ENCODE measurements around the gene ZDHHC14.
"Not testable (repeated sequence)": the region's sequence is repeated elsewhere in the genome, so short reads cannot be mapped to it uniquely, and the experiment has no call there.

ZDHHC14 gene

DNA sequence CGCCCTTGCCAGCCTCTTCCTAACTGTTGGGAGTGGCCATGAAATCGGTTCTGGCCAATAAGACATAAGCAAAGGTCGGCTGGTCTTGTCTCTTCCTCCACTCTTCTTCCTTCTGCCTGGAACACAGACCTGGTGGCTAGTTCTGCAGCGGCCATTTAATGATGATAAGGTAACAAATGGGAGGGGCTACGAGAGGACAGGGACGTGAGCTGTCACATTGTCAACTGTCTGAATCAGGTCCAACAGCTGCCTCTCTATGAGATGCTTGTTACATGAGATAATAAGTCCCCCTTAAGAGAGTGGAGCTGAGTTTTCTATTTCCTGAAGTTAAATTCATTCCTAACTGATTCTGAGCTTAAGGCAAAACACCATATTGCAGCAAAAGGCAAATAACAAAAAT lies 45.2 kb upstream of the ZDHHC14 start:
- Histone ChIP-seq H3K18ac (ENCODE audit: low read length) (no peak overlapping the region), H3K9ac (ENCODE audit: low read depth, low read length, poor library complexity) (no peak overlapping the region), H4K91ac (ENCODE audit: low read depth, low read length, poor library complexity) (no peak overlapping the region), H3K4ac (ENCODE audit: low read length) (no peak overlapping the region), H2BK120ac (ENCODE audit: low read depth, low read length) (no peak overlapping the region), H3K27ac (replicated peaks; ENCODE audit: low read length) (no peak overlapping the region), H3K4me2 (ENCODE audit: insufficient read depth, low read length, poor library complexity, severe bottlenecking) (no peak overlapping the region), H4K8ac (ENCODE audit: low read depth, low read length) (no peak overlapping the region), H3K4me1 (ENCODE audit: control insufficient read depth in 2 of 2, insufficient read depth in 1 of 2, low read depth in 1 of 2, low read length in 2 of 2) (peaks cover 0 to 4% of the 10 kb centered on the region in 2 donors), H2AFZ (ENCODE audit: low read length) (no peak overlapping the region), H2BK15ac (ENCODE audit: low read length) (no peak overlapping the region), H3K14ac (ENCODE audit: low read length) (no peak overlapping the region), H2BK12ac (ENCODE audit: low read length) (no peak overlapping the region), H3K36me3 (replicated peaks in 1 of 2; ENCODE audit: control insufficient read depth in 2 of 2, insufficient read depth in 2 of 2, low read length in 2 of 2) (no peaks in the 10 kb centered on the region), H3K23ac (ENCODE audit: low read depth, low read length, poor library complexity) (no peak overlapping the region), H3K79me1 (ENCODE audit: low read depth, low read length) (no peaks in the 10 kb centered on the region), H3K4me3 (ENCODE audit: low read length in 2 of 2) (no peak overlapping the region), H2AK5ac (ENCODE audit: low read depth, low read length) (no peak overlapping the region), H3K27me3 (ENCODE audit: control insufficient read depth in 3 of 3, insufficient read depth in 3 of 3, low read depth in 1 of 3, low read length in 3 of 3) (no peaks in the 10 kb centered on the region), H3K9me3 (replicated peaks in 1 of 2; ENCODE audit: control insufficient read depth in 2 of 2, insufficient read depth in 1 of 2, low read depth in 1 of 2, low read length in 2 of 2) (no peaks in the 10 kb centered on the region), H2BK5ac (ENCODE audit: low read length) (no peak overlapping the region)
- no peak for DNase-seq (ENCODE audit: low spot score)
- WGBS, 2 donors (ENCODE audit: extremely low coverage in 2 of 2, insufficient read length in 2 of 2, insufficient replicate concordance in 1 of 2), result no CpG with 5 or more reads among the region's 6 CpGs

DNA sequence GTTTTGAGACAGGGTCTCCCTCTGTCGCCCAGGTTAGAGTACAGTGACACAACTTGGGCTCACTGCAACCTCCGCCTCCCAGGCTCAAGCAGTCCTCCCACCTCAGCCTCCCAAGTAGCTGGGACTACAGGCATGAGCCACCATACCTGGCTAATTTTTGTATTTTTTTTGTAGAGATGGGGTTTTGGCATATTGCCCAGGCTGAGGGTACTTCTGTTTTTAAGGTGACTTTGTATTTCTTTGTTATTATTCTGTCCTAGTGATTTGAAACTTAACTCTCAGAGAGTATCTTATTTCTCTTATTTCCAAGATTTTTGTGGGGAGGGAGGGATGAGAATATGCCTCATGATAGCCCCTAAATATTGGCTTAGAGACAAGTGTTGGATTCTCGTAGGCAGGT lies 43.7 kb upstream of the ZDHHC14 start:
- H3K4me1 ChIP-seq (ENCODE audit: control insufficient read depth in 2 of 2, insufficient read depth in 1 of 2, low read depth in 1 of 2, low read length in 2 of 2); H3K36me3 ChIP-seq (replicated peaks in 1 of 2; ENCODE audit: control insufficient read depth in 2 of 2, insufficient read depth in 2 of 2, low read length in 2 of 2); H3K18ac ChIP-seq (ENCODE audit: low read length); H2BK15ac ChIP-seq (ENCODE audit: low read length); H2BK120ac ChIP-seq (ENCODE audit: low read depth, low read length); H3K27me3 ChIP-seq (ENCODE audit: control insufficient read depth in 3 of 3, insufficient read depth in 3 of 3, low read depth in 1 of 3, low read length in 3 of 3); H2BK5ac ChIP-seq (ENCODE audit: low read length); H2AK5ac ChIP-seq (ENCODE audit: low read depth, low read length); H3K27ac ChIP-seq (replicated peaks; ENCODE audit: low read length); H3K4ac ChIP-seq (ENCODE audit: low read length); H4K8ac ChIP-seq (ENCODE audit: low read depth, low read length); H4K91ac ChIP-seq (ENCODE audit: low read depth, low read length, poor library complexity); DNase-seq (ENCODE audit: low spot score); H2BK12ac ChIP-seq (ENCODE audit: low read length); H3K9ac ChIP-seq (ENCODE audit: low read depth, low read length, poor library complexity); H3K14ac ChIP-seq (ENCODE audit: low read length); H3K4me2 ChIP-seq (ENCODE audit: insufficient read depth, low read length, poor library complexity, severe bottlenecking); H3K4me3 ChIP-seq (ENCODE audit: low read length in 2 of 2); H3K23ac ChIP-seq (ENCODE audit: low read depth, low read length, poor library complexity); H3K79me1 ChIP-seq (ENCODE audit: low read depth, low read length); H3K9me3 ChIP-seq (replicated peaks in 1 of 2; ENCODE audit: control insufficient read depth in 2 of 2, insufficient read depth in 1 of 2, low read depth in 1 of 2, low read length in 2 of 2); H2AFZ ChIP-seq (ENCODE audit: low read length): not testable (repeated sequence)
- WGBS, 2 donors (ENCODE audit: extremely low coverage in 2 of 2, insufficient read length in 2 of 2, insufficient replicate concordance in 1 of 2), result no CpG with 5 or more reads among the region's 3 CpGs

DNA sequence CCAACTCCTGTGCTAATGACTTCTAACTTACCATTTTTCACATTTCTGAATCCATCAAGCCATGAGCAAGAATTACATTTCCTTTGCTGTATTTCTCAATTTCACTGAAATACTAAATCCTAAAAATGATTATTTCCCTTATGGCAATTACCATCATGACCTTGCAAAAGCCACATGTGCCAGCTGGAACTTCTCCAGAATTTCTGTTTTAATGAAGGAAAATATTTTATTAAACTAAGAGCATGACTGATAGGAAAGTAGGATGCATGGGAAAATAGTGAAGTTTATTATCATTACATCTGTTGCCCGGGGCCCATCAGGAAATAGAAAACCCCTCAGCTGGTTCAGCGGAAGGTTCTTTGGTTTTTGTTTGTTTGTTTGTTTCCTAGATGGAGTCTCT lies 43.2 kb upstream of the ZDHHC14 start:
- no peak overlapping the region for H2BK120ac ChIP-seq (ENCODE audit: low read depth, low read length)
- no CpG with 5 or more reads among the region's 2 CpGs for WGBS, 2 donors (ENCODE audit: extremely low coverage in 2 of 2, insufficient read length in 2 of 2, insufficient replicate concordance in 1 of 2)
- no peak for DNase-seq (ENCODE audit: low spot score)

DNA sequence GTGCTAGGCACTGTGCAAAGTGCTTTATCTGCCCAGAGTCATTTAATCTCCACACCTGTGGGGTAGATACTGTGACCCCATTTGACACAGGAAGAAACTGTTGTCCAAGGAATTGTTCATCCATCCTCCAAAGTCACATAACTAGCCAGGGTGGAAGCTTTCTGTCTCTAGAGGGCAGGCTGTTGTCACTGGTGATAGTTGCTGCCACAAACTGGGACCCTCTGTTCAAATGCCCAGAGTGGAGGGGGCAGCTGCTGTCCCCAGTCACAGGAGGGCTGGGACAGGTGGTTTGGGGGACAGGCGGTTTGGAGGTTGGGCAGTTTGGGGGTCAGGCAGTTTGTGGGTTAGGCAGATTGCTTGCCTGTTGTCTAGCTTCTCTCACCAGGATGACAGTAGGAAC lies 41.6 kb upstream of the ZDHHC14 start:
- no CpG with 5 or more reads among the region's 1 CpG for WGBS, 2 donors (ENCODE audit: extremely low coverage in 2 of 2, insufficient read length in 2 of 2, insufficient replicate concordance in 1 of 2)

More for the DNA sequence above, 43.2 kb upstream of the ZDHHC14 start:
- no peak overlapping the region for H3K23ac ChIP-seq (ENCODE audit: low read depth, low read length, poor library complexity)
- no peaks in the 10 kb centered on the region for H3K9me3 ChIP-seq (replicated peaks in 1 of 2; ENCODE audit: control insufficient read depth in 2 of 2, insufficient read depth in 1 of 2, low read depth in 1 of 2, low read length in 2 of 2)
- no peak overlapping the region for H3K9ac ChIP-seq (ENCODE audit: low read depth, low read length, poor library complexity)
- no peaks in the 10 kb centered on the region for H3K36me3 ChIP-seq (replicated peaks in 1 of 2; ENCODE audit: control insufficient read depth in 2 of 2, insufficient read depth in 2 of 2, low read length in 2 of 2)
- no peak overlapping the region for H2AK5ac ChIP-seq (ENCODE audit: low read depth, low read length)
- no peak overlapping the region for H3K4me3 ChIP-seq (ENCODE audit: low read length in 2 of 2)
- no peak overlapping the region for H3K18ac ChIP-seq (ENCODE audit: low read length)
- no peak overlapping the region for H3K4me2 ChIP-seq (ENCODE audit: insufficient read depth, low read length, poor library complexity, severe bottlenecking)
- H2AFZ ChIP-seq (ENCODE audit: low read length), result no peak overlapping the region
- no peak overlapping the region for H3K27ac ChIP-seq (replicated peaks; ENCODE audit: low read length)
- H4K91ac ChIP-seq (ENCODE audit: low read depth, low read length, poor library complexity), result no peak overlapping the region
- no peak overlapping the region for H2BK5ac ChIP-seq (ENCODE audit: low read length)
- no peaks in the 10 kb centered on the region for H3K4me1 ChIP-seq (ENCODE audit: control insufficient read depth in 2 of 2, insufficient read depth in 1 of 2, low read depth in 1 of 2, low read length in 2 of 2)
- H3K14ac ChIP-seq (ENCODE audit: low read length), result no peak overlapping the region
- H2BK15ac ChIP-seq (ENCODE audit: low read length), result no peak overlapping the region
- no peak overlapping the region for H3K4ac ChIP-seq (ENCODE audit: low read length)
- H3K79me1 ChIP-seq (ENCODE audit: low read depth, low read length), result no peaks in the 10 kb centered on the region
- H2BK12ac ChIP-seq (ENCODE audit: low read length), result no peak overlapping the region
- no peaks in the 10 kb centered on the region for H3K27me3 ChIP-seq (ENCODE audit: control insufficient read depth in 3 of 3, insufficient read depth in 3 of 3, low read depth in 1 of 3, low read length in 3 of 3)
- H4K8ac ChIP-seq (ENCODE audit: low read depth, low read length), result no peak overlapping the region

More for the DNA sequence above, 41.6 kb upstream of the ZDHHC14 start:
- no peak overlapping the region for H2AK5ac ChIP-seq (ENCODE audit: low read depth, low read length)
- no peak overlapping the region for H2AFZ ChIP-seq (ENCODE audit: low read length)
- no peaks in the 10 kb centered on the region for H3K9me3 ChIP-seq (replicated peaks in 1 of 2; ENCODE audit: control insufficient read depth in 2 of 2, insufficient read depth in 1 of 2, low read depth in 1 of 2, low read length in 2 of 2)
- H3K79me1 ChIP-seq (ENCODE audit: low read depth, low read length), result no peaks in the 10 kb centered on the region
- H3K4me3 ChIP-seq (ENCODE audit: low read length in 2 of 2), result no peak overlapping the region
- no peak overlapping the region for H3K4ac ChIP-seq (ENCODE audit: low read length)
- H3K9ac ChIP-seq (ENCODE audit: low read depth, low read length, poor library complexity), result no peak overlapping the region
- no peaks in the 10 kb centered on the region for H3K36me3 ChIP-seq (replicated peaks in 1 of 2; ENCODE audit: control insufficient read depth in 2 of 2, insufficient read depth in 2 of 2, low read length in 2 of 2)
- no peaks in the 10 kb centered on the region for H3K27me3 ChIP-seq (ENCODE audit: control insufficient read depth in 3 of 3, insufficient read depth in 3 of 3, low read depth in 1 of 3, low read length in 3 of 3)
- no peak overlapping the region for H3K27ac ChIP-seq (replicated peaks; ENCODE audit: low read length)
- H3K23ac ChIP-seq (ENCODE audit: low read depth, low read length, poor library complexity), result no peak overlapping the region
- no peak overlapping the region for H3K14ac ChIP-seq (ENCODE audit: low read length)
- H4K91ac ChIP-seq (ENCODE audit: low read depth, low read length, poor library complexity), result no peak overlapping the region
- no peaks in the 10 kb centered on the region for H3K4me1 ChIP-seq (ENCODE audit: control insufficient read depth in 2 of 2, insufficient read depth in 1 of 2, low read depth in 1 of 2, low read length in 2 of 2)
- H3K18ac ChIP-seq (ENCODE audit: low read length), result no peak overlapping the region
- no peak overlapping the region for H2BK5ac ChIP-seq (ENCODE audit: low read length)
- H2BK120ac ChIP-seq (ENCODE audit: low read depth, low read length), result no peak overlapping the region
- H2BK15ac ChIP-seq (ENCODE audit: low read length), result no peak overlapping the region
- no peak overlapping the region for H3K4me2 ChIP-seq (ENCODE audit: insufficient read depth, low read length, poor library complexity, severe bottlenecking)
- no peak overlapping the region for H2BK12ac ChIP-seq (ENCODE audit: low read length)
- DNase-seq (ENCODE audit: low spot score), result no peak
- no peak overlapping the region for H4K8ac ChIP-seq (ENCODE audit: low read depth, low read length)
